Measurements from ENCODE around the gene OSBPL6. TPM values are rescaled to one million over a fixed set of nuclear protein-coding genes. Genes with fewer than 3 reads are reported as not detected.
A peak's percentile ranks its signal among the peaks of the same experiment; 100 is the strongest.

The OSBPL6 gene
- total and polyA plus RNA-seq, 2 experiments from 2014 or later: 0.60 to 1.8 TPM

GRCh38 chr2:178449700-178450523, 255.6 kb downstream of the OSBPL6 start:
- no peak for TF ChIP-seq CTCF (IDR thresholded peaks at IDR 0.05; ENCODE audit: low read depth, low read length)
- Histone ChIP-seq H3K4me1 (ENCODE audit: low read depth) (peaks cover 10% of the 10 kb centered on the region), H3K27ac (peak overlapping the region; percentile 95), H3K27me3 (no peaks in the 10 kb centered on the region), H3K4me3 (peak overlapping the region; percentile 51), H3K36me3 (peaks cover 26% of the 10 kb centered on the region), H3K9me3 (ENCODE audit: low read depth) (no peaks in the 10 kb centered on the region)
- peak in 1 of 2 donors; percentile 8 for DNase-seq (ENCODE audit: low read depth in 1 of 2, low spot score in 1 of 2)

GRCh38 chr2:178450524-178450773, 256.1 kb downstream of the OSBPL6 start:
- DNase-seq (ENCODE audit: low read depth in 1 of 2, low spot score in 1 of 2): no peak
- peak overlapping the region; percentile 95 for H3K27ac ChIP-seq
- no peak for TF ChIP-seq CTCF (IDR thresholded peaks at IDR 0.05; ENCODE audit: low read depth, low read length)
- no peaks in the 10 kb centered on the region for H3K9me3 ChIP-seq (ENCODE audit: low read depth)
- H3K4me3 ChIP-seq: peak overlapping the region; percentile 51
- peaks cover 21% of the 10 kb centered on the region for H3K36me3 ChIP-seq
- peaks cover 10% of the 10 kb centered on the region for H3K4me1 ChIP-seq (ENCODE audit: low read depth)
- H3K27me3 ChIP-seq: no peaks in the 10 kb centered on the region

- DNase-seq (ENCODE audit: low read depth in 1 of 2, low spot score in 1 of 2): peak; percentile 98 to 99
- no peak for TF ChIP-seq CTCF (IDR thresholded peaks at IDR 0.05; ENCODE audit: low read depth, low read length)
- H3K27ac ChIP-seq: peak within 1 kb of the TSS; percentile 95
- H3K36me3 ChIP-seq: peaks cover 16% of the 10 kb centered on the region
- H3K4me3 ChIP-seq: peak within 1 kb of the TSS; percentile 51
- peaks cover 10% of the 10 kb centered on the region for H3K4me1 ChIP-seq (ENCODE audit: low read depth)
- no peaks in the 10 kb centered on the region for H3K27me3 ChIP-seq
- no peaks in the 10 kb centered on the region for H3K9me3 ChIP-seq (ENCODE audit: low read depth)
Observed at GRCh38 chr2:178450774-178451525, 256.6 kb downstream of the OSBPL6 start, which contains the start of the genes PJVK and PRKRA. Gene PJVK, plus strand, starts transcription at chr2:178451378. Its CDS starts 2,032 bp downstream, at chr2:178453410. Gene PRKRA, minus strand, starts transcription at chr2:178451175. Its CDS starts 145 bp downstream, at chr2:178451030.

- Histone ChIP-seq H3K27ac (no peak overlapping the region), H3K27me3 (no peaks in the 10 kb centered on the region), H3K4me1 (ENCODE audit: low read depth) (peaks cover 10% of the 10 kb centered on the region), H3K36me3 (peaks cover 7% of the 10 kb centered on the region), H3K9me3 (ENCODE audit: low read depth) (no peaks in the 10 kb centered on the region), H3K4me3 (no peak overlapping the region)
- no peak for DNase-seq (ENCODE audit: low read depth in 1 of 2, low spot score in 1 of 2)
- no peak for TF ChIP-seq CTCF (IDR thresholded peaks at IDR 0.05; ENCODE audit: low read depth, low read length)
Observed at GRCh38 chr2:178452334-178452733, 258.0 kb downstream of the OSBPL6 start.

Other genes with a start within 250 kb of the OSBPL6 start
- gene PDE11A, start 121.7 kb upstream of the OSBPL6 start, total RNA-seq: 3.4 and 3.6 TPM in 2 replicates
- 1.6 and 1.7 TPM in 2 replicates for gene PDE11A, start 121.7 kb upstream of the OSBPL6 start, polyA plus RNA-seq
- 10.7 and 13.3 TPM in 2 replicates for gene RBM45, start 82.1 kb upstream of the OSBPL6 start, total RNA-seq
- gene RBM45, start 82.1 kb upstream of the OSBPL6 start, polyA plus RNA-seq: 12.0 and 12.3 TPM in 2 replicates

Data from cardiac muscle cell (in vitro differentiated cells and primary cell).